ENCODE results near the gene LEFTY2.

- TF ChIP-seq EP300 (conservative IDR thresholded peaks at IDR 0.05; ENCODE audit: poor library complexity, severe bottlenecking) (no peak), CTCF (IDR thresholded peaks at IDR 0.05; ENCODE audit: poor library complexity, severe bottlenecking) (no peak), EZH2 (IDR thresholded peaks at IDR 0.05; ENCODE audit: borderline replicate concordance, insufficient read depth, low read length, poor library complexity, severe bottlenecking) (no peak), MXI1 (conservative IDR thresholded peaks at IDR 0.05; ENCODE audit: poor library complexity, severe bottlenecking) (no peak), RAD21 (conservative IDR thresholded peaks at IDR 0.05) (no peak), POLR2AphosphoS5 (IDR thresholded peaks at IDR 0.05) (no peak), TAF1 (IDR thresholded peaks at IDR 0.05; ENCODE audit: low read depth) (no peak), REST (IDR thresholded peaks at IDR 0.05; ENCODE audit: borderline replicate concordance) (no peak), SMC3 (conservative IDR thresholded peaks at IDR 0.05; ENCODE audit: poor library complexity) (no peak)
Observed at GRCh38 chr1:225941942-225942222, 862 bp upstream of the LEFTY2 start.

Measured in neural cell (in vitro differentiated cells).